ENCODE results near the gene FAU. TPM values are rescaled to one million over a fixed set of nuclear protein-coding genes. Genes with fewer than 3 reads are reported as not detected.
"Not testable (repeated sequence)": the region's sequence is repeated elsewhere in the genome, so short reads cannot be mapped to it uniquely, and the experiment has no call there.

Gene FAU
- polyA plus RNA-seq, 3 donors from 2014 or later: 576 to 1,241 (median 681) TPM

DNA sequence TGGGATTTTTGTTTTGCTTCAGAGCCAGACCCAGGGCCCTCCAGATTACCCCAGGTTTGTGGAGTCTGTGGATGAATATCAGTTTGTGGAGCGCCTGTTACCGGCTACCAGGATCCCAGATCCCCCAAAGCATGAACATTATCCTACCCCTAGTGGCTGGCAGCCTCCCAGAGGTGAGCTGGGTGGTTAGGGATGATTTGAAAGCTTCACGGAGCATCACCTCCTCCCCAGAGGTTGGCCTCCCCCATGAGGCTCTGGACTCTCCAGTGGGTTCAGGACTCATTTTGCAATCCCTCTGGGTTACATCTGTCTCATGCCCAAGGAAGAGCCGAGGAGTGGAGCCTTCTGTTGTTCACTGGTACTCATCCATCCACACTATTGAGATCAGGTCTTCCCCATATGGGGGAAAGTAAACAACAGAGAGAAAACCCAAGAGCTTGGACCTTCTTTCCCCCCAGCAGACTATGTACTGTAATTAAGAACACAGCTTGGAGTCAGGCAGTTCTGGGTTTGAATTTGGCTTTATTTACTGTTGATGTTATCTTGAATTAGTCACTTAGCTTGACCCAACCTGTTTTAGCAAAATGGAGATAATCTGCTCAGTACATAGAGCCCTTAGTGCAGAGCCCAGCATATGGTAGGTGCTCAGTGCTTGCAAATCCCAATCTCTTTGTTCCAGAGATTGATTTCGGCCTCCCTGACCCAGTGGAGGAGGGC, 2.7 kb upstream of the FAU start:
- peaks cover 4 to 10% (median 6%) of the 10 kb centered on the region in 3 donors for H3K27me3 Mint-ChIP-seq (ENCODE audit: low read depth in 3 of 3)
- H3K36me3 Mint-ChIP-seq: peaks cover 0 to 23% (median 9%) of the 10 kb centered on the region in 3 donors
- no peak for DNase-seq
- no peaks in the 10 kb centered on the region for H3K9me3 Mint-ChIP-seq
- peak overlapping the region in 4 of 5 donors; percentile 36 to 57 (median 48) for H3K4me3 Mint-ChIP-seq
- peak overlapping the region in 3 of 6 donors; percentile 27 to 80 (median 52) for H3K27ac Mint-ChIP-seq
- peaks cover 24 to 43% of the 10 kb centered on the region in 2 donors for H3K4me1 Mint-ChIP-seq

DNA sequence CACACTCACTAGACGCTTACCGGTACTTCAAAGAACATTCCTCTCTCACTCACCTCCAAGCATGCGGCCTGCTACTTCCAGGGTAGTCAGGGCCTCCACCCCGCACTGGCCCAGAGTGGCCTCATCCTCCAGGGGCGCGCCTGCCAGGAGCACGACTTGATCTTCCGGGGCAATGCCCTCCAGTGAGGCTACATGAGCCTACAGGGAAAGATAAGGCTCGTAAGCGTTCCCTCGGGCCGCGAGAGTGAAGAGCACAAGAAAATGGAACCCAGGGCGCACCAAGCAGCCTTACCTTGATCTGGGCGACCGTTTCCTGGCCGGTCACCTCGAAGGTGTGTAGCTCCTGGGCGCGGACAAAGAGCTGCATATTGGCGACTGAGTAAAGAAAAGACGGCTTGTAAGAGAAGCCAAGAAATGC, 478 bp downstream of the FAU start:
- peaks cover 37 to 59% of the 10 kb centered on the region in 2 donors for H3K4me1 Mint-ChIP-seq
- peak overlapping the region; percentile 98 to 100 (median 100) for H3K27ac Mint-ChIP-seq
- DNase-seq: peak in 2 of 3 donors; percentile 24 to 30
- H3K36me3 Mint-ChIP-seq: peaks cover 3 to 19% (median 10%) of the 10 kb centered on the region in 3 donors
- no peaks in the 10 kb centered on the region for H3K9me3 Mint-ChIP-seq
- H3K27me3 Mint-ChIP-seq (ENCODE audit: low read depth in 3 of 3): peaks cover 13 to 21% (median 17%) of the 10 kb centered on the region in 3 donors
- peak overlapping the region; percentile 98 to 100 (median 100) for H3K4me3 Mint-ChIP-seq

DNA sequence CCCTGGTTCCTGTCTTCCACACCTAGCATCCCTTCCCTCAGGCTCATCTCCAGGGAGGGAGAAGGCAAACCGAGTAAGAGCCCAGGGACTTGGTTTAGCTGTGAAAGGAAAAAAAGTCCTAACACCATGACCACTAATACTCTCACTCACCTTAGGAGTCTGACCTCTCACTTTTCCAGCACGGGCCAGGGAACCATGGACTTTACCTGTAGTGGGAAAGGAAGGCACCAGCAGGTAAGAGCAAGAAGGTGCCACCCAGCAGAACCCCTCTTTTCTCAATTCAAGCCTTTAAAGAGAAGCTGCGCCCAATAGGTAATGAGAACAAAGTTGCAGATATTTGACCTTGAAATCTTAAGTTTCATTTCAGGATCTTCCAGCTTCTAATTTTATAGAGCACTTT, 1.1 kb downstream of the FAU start:
- peaks cover 40 to 59% of the 10 kb centered on the region in 2 donors for H3K4me1 Mint-ChIP-seq
- H3K9me3 Mint-ChIP-seq: no peaks in the 10 kb centered on the region
- DNase-seq: no peak
- peak overlapping the region; percentile 98 to 100 (median 100) for H3K4me3 Mint-ChIP-seq
- H3K36me3 Mint-ChIP-seq: peaks cover 3 to 17% (median 9%) of the 10 kb centered on the region in 3 donors
- H3K27ac Mint-ChIP-seq: peak overlapping the region; percentile 98 to 100 (median 100)
- peaks cover 13 to 21% (median 17%) of the 10 kb centered on the region in 3 donors for H3K27me3 Mint-ChIP-seq (ENCODE audit: low read depth in 3 of 3)

DNA sequence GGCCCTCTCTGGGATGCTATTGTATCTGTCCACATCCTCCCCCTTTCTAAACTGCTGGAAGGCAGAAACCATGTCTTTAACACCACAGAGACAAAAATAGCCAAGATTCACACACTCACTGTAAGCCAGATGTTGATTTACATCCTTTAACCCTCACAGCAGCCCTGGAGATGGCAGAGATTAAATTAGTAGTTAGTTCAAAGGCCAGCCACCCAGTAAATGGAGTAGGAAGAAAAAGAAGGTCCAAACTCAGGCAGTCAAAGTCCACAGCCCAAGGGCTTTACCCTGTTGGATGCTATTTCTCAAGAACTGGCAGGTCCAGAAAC, 2.3 kb downstream of the FAU start:
- H3K4me1 Mint-ChIP-seq: peaks cover 46 to 59% of the 10 kb centered on the region in 2 donors
- DNase-seq: no peak
- H3K36me3 Mint-ChIP-seq: peaks cover 3 to 17% (median 9%) of the 10 kb centered on the region in 3 donors
- H3K4me3 Mint-ChIP-seq: peak overlapping the region; percentile 9 to 100 (median 29)
- peaks cover 13 to 21% (median 17%) of the 10 kb centered on the region in 3 donors for H3K27me3 Mint-ChIP-seq (ENCODE audit: low read depth in 3 of 3)
- H3K27ac Mint-ChIP-seq: peak overlapping the region; percentile 68 to 99 (median 80)
- H3K9me3 Mint-ChIP-seq: no peaks in the 10 kb centered on the region

GRCh38 chr11:65118891-65119669, 2.9 kb downstream of the FAU start:
- not testable (repeated sequence) for DNase-seq, H3K9me3 Mint-ChIP-seq
- peak overlapping the region; percentile 91 to 99 (median 95) for H3K27ac Mint-ChIP-seq
- H3K4me3 Mint-ChIP-seq: peak overlapping the region in 2 of 5 donors; percentile 9 to 100
- peaks cover 47 to 56% of the 10 kb centered on the region in 2 donors for H3K4me1 Mint-ChIP-seq
- H3K27me3 Mint-ChIP-seq (ENCODE audit: low read depth in 3 of 3): peaks cover 11 to 21% (median 17%) of the 10 kb centered on the region in 3 donors
- H3K36me3 Mint-ChIP-seq: peaks cover 3 to 17% (median 9%) of the 10 kb centered on the region in 3 donors

- peaks cover 11 to 22% (median 17%) of the 10 kb centered on the region in 3 donors for H3K27me3 Mint-ChIP-seq (ENCODE audit: low read depth in 3 of 3)
- peak overlapping the region; percentile 86 to 90 (median 88) for H3K4me3 Mint-ChIP-seq
- no peak for DNase-seq
- H3K4me1 Mint-ChIP-seq: peaks cover 52 to 61% of the 10 kb centered on the region in 2 donors
- peaks cover 3 to 17% (median 9%) of the 10 kb centered on the region in 3 donors for H3K36me3 Mint-ChIP-seq
- peak overlapping the region; percentile 87 to 99 (median 95) for H3K27ac Mint-ChIP-seq
- no peaks in the 10 kb centered on the region for H3K9me3 Mint-ChIP-seq
These were observed 3.7 kb downstream of the FAU start for GRCh38 chr11:65118097-65118837.

GRCh38 chr11:65117206-65118096, 4.5 kb downstream of the FAU start, which contains the start of gene ZNHIT2:
Gene ZNHIT2 (minus strand): TSS chr11:65117701. CDS start chr11:65117653, 48 bp downstream.
- peaks cover 3 to 17% (median 9%) of the 10 kb centered on the region in 3 donors for H3K36me3 Mint-ChIP-seq
- H3K4me3 Mint-ChIP-seq: peak within 1 kb of the TSS; percentile 86 to 90 (median 88)
- peak; percentile 100 for DNase-seq
- H3K9me3 Mint-ChIP-seq: no peaks in the 10 kb centered on the region
- H3K27me3 Mint-ChIP-seq (ENCODE audit: low read depth in 3 of 3): peaks cover 16 to 24% (median 17%) of the 10 kb centered on the region in 3 donors
- peak within 1 kb of the TSS; percentile 87 to 99 (median 95) for H3K27ac Mint-ChIP-seq
- peaks cover 52 to 59% of the 10 kb centered on the region in 2 donors for H3K4me1 Mint-ChIP-seq

DNA sequence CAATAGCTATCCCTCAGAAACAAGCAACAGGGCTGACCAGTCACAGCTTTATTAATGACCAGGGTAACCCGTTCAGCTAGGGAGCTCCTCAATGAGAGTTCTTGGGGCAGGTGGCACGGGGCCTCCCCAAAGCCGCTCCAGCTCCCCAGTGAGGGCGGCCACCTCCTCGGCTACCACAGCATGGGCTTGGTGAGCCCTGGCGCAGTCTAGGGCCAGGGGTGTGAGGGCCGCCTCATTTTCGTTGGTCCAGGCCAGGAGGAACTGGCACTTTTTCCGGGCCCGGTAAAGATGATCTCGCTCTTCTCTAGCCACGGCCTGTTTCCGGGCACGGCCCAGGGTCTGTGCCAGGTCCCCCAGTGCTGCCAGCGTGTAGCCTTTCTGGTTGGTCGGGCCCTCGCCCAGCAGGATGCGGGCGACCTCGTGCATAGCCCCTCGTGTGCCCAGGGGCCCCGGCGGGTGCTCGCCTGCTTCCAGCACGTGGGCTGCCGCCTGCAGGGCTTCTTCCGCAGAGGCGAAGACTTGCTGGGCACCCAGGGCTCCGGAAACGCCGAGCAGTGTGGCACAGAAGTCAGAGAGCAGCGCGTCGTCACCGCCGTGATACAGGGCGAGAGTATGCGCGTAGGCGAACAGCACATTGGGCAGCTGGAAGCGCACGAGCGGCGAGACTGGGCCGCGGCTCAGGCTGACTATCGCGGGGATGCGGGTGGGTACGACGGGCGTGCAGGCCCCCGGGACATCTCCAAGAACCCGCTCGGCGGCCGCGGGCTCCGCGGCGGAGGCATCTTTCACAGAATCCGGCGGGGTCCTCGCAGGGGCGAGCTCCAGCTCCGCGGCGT, 5.3 kb downstream of the FAU start:
- Mint-ChIP-seq H3K27me3 (ENCODE audit: low read depth in 3 of 3) (peaks cover 13 to 18% (median 15%) of the 10 kb centered on the region in 3 donors), H3K36me3 (peaks cover 3 to 13% (median 9%) of the 10 kb centered on the region in 3 donors), H3K4me1 (peaks cover 47 to 53% of the 10 kb centered on the region in 2 donors), H3K27ac (peak overlapping the region; percentile 77 to 93 (median 88)), H3K4me3 (peak overlapping the region; percentile 84 to 90 (median 88)), H3K9me3 (no peaks in the 10 kb centered on the region)
- peak; percentile 46 to 68 (median 59) for DNase-seq

DNA sequence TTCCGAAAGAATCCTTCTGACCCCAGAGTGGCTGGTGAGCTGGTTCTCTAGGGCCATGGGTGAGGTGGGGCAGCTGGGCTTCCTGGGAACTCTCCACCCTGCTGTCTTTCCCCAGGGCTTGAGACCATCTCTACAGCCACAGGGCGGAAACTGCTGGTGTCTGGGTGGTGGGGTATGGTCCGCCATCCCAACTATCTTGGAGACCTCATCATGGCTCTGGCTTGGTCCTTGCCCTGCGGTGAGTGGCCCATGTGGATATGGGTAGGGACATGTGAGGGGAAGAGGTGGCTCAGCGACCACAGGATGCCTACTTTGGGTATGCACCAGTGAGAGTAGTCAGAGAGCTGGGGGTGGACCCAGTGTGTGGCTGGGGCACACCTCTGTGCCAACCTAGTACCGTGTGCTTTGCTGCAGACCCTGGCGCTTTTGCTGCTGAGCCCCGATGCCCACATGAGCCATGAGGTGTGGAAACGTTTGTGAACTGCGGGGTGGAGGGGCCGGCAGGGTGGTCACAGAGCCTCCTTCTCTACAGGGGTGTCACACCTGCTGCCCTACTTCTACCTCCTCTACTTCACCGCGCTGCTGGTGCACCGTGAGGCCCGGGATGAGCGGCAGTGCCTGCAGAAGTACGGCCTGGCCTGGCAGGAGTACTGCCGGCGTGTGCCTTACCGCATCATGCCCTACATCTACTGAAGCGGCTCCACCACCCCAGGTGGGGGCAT, 6.4 kb downstream of the FAU start:
- DNase-seq: no peak
- peaks cover 3 to 13% (median 8%) of the 10 kb centered on the region in 3 donors for H3K36me3 Mint-ChIP-seq
- no peaks in the 10 kb centered on the region for H3K9me3 Mint-ChIP-seq
- H3K27me3 Mint-ChIP-seq (ENCODE audit: low read depth in 3 of 3): peaks cover 10 to 24% (median 15%) of the 10 kb centered on the region in 3 donors
- H3K4me3 Mint-ChIP-seq: peak overlapping the region; percentile 13 to 90 (median 23)
- H3K27ac Mint-ChIP-seq: peak overlapping the region in 3 of 6 donors; percentile 27 to 86 (median 40)
- peaks cover 50 to 53% of the 10 kb centered on the region in 2 donors for H3K4me1 Mint-ChIP-seq

GRCh38 chr11:65114538-65115171, 7.3 kb downstream of the FAU start:
- Mint-ChIP-seq H3K27ac (peak overlapping the region in 3 of 6 donors; percentile 9 to 42 (median 17)), H3K4me1 (peaks cover 51 to 55% of the 10 kb centered on the region in 2 donors), H3K9me3 (no peaks in the 10 kb centered on the region), H3K27me3 (ENCODE audit: low read depth in 3 of 3) (peaks cover 10 to 27% (median 20%) of the 10 kb centered on the region in 3 donors), H3K4me3 (peak overlapping the region in 2 of 5 donors; percentile 25 to 88), H3K36me3 (peaks cover 3 to 13% (median 3%) of the 10 kb centered on the region in 3 donors)
- DNase-seq: no peak

DNA sequence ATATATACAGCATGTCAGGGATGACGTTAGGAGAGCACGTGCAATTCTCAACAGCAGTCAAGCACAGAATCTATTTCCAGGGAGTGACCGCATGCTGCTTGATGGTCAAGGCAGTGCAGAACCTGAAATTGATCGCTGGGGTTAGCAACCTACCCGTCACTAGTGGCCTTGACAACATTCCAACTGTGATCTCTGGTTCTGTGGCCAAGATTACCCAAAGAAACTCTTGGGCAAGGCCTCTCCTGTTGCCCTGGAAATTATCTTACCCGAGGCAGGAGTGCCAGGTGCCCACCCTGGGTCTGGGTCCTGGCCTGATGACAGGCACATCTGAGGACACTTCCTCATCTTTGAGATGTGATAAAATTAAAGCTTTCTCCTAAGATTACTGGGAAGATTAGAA, 8.1 kb downstream of the FAU start:
- no peak for DNase-seq
- Mint-ChIP-seq H3K9me3 (no peaks in the 10 kb centered on the region), H3K36me3 (peaks cover 3 to 12% (median 3%) of the 10 kb centered on the region in 3 donors), H3K27ac (peak overlapping the region in 5 of 6 donors; percentile 42 to 83 (median 73)), H3K4me3 (peak overlapping the region; percentile 86 to 88 (median 86)), H3K4me1 (peaks cover 48 to 55% of the 10 kb centered on the region in 2 donors), H3K27me3 (ENCODE audit: low read depth in 3 of 3) (peaks cover 10 to 26% (median 20%) of the 10 kb centered on the region in 3 donors)
